HCT116 (cell line): Measurements from ENCODE around the gene CSNK2A1.

Source experiments
- CTCF ChIP-seq, 3 experiments: fragments of 200-600 bp in 1 of 3; sonication (generic) in 1 of 3; IDR thresholded peaks in 2 of 3; conservative IDR thresholded peaks in 1 of 3; 2 replicates each; pipeline ENCODE4 v1.5.1; 2012 to 2017; ENCODE audit warnings: low read depth in 2 of 3, low read length in 2 of 3, antibody characterized with exemption in 1 of 3, borderline replicate concordance in 1 of 3, control low read depth in 1 of 3, mild to moderate bottlenecking in 1 of 3, mixed read lengths in 1 of 3, mixed run types in 1 of 3, moderate library complexity in 1 of 3; ENCODE audit not compliant: insufficient read depth in 1 of 3
- EGR1 ChIP-seq: IDR thresholded peaks from 2 replicates; pipeline ENCODE4 v1.6.1; 2012; ENCODE audit warnings: low read depth
- ELF1 ChIP-seq: IDR thresholded peaks from 2 replicates; pipeline ENCODE4 v1.6.1; 2012; ENCODE audit warnings: low read depth, borderline replicate concordance
- EZH2 ChIP-seq: fragments of 200-600 bp; sonication (generic); IDR thresholded peaks from 2 replicates; pipeline ENCODE4 v1.6.1; 2017; ENCODE audit warnings: antibody characterized with exemption, mixed run types
- MAX ChIP-seq: IDR thresholded peaks from 2 replicates; pipeline ENCODE4 v1.6.1; 2012
- POLR2A ChIP-seq: IDR thresholded peaks from 2 replicates; pipeline ENCODE4 v1.7.0; 2011; ENCODE audit warnings: borderline replicate concordance; ENCODE audit not compliant: insufficient read depth, insufficient read length; ENCODE audit errors: extremely low read depth
- POLR2AphosphoS5 ChIP-seq: IDR thresholded peaks from 2 replicates; pipeline ENCODE4 v1.6.1; 2011; ENCODE audit warnings: mild to moderate bottlenecking, low read depth, low read length, moderate library complexity
- RAD21 ChIP-seq: IDR thresholded peaks from 2 replicates; pipeline ENCODE4 v1.6.1; 2012; ENCODE audit warnings: low read depth, mild to moderate bottlenecking
- REST ChIP-seq: IDR thresholded peaks from 2 replicates; pipeline ENCODE4 v1.6.1; 2012; ENCODE audit warnings: low read depth
- SP1 ChIP-seq: IDR thresholded peaks from 2 replicates; pipeline ENCODE4 v1.6.1; 2012; ENCODE audit warnings: low read depth
- TF ChIP-seq, protein P1 (sequence below): IDR thresholded peaks from 2 replicates; pipeline ENCODE4 v1.6.1; 2012

GRCh38 chr20:483815-484644, 59.6 kb downstream of the CSNK2A1 start:
- no peak for TF ChIP-seq CTCF (IDR thresholded peaks at IDR 0.05 in 2 of 3, conservative IDR thresholded peaks at IDR 0.05 in 1 of 3; ENCODE audit: borderline replicate concordance in 1 of 3, insufficient read depth in 1 of 3, low read depth in 2 of 3, low read length in 2 of 3)
- TF ChIP-seq POLR2AphosphoS5 = no peak
- TF ChIP-seq EGR1 = no peak
- no peak for TF ChIP-seq RAD21
- no peak for TF ChIP-seq ELF1
- TF ChIP-seq EZH2 = no peak
- no peak for TF ChIP-seq REST
- TF ChIP-seq, protein P1, sequence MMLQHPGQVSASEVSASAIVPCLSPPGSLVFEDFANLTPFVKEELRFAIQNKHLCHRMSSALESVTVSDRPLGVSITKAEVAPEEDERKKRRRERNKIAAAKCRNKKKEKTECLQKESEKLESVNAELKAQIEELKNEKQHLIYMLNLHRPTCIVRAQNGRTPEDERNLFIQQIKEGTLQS = no peak
- TF ChIP-seq POLR2A = no peak
- TF ChIP-seq MAX = no peak
- no peak for TF ChIP-seq SP1
